ENCODE results near the gene ADAMTSL2.

Gene ADAMTSL2

DNA sequence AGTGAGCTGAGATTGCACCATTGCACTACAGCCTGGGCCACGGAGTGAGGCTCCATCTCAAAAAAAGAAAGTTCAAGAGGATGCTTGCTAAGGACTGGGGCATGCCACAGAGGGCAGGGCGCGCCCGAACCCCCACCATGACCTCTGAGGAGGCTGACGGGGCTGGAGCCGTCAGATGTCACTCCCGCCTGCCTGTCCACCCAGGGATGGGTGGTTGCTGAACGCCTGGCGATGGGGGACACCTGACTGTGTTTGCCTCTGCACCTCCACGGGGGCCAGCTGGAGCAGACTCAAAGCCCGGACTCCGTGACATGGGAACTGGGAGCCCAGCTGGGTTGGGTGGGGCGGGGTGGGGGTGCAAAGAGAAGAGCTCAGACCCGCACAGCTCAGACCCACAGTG is 31.9 kb downstream of the ADAMTSL2 start:
- no peaks in the 10 kb centered on the region for H3K36me3 ChIP-seq (ENCODE audit: control insufficient read depth, low read depth, low read length)
- H3K4me1 ChIP-seq (ENCODE audit: control insufficient read depth, low read depth, low read length) = no peaks in the 10 kb centered on the region
- H3K9me3 ChIP-seq (ENCODE audit: control insufficient read depth, low read depth, low read length) = no peaks in the 10 kb centered on the region
- H3K27ac ChIP-seq (ENCODE audit: low read length) = no peak overlapping the region
- H3K27me3 ChIP-seq (ENCODE audit: control insufficient read depth, insufficient read depth, low read length) = no peaks in the 10 kb centered on the region
- H3K4me3 ChIP-seq (ENCODE audit: low read length) = no peak overlapping the region
- no peak overlapping the region for H3K9ac ChIP-seq (ENCODE audit: low read length)

DNA sequence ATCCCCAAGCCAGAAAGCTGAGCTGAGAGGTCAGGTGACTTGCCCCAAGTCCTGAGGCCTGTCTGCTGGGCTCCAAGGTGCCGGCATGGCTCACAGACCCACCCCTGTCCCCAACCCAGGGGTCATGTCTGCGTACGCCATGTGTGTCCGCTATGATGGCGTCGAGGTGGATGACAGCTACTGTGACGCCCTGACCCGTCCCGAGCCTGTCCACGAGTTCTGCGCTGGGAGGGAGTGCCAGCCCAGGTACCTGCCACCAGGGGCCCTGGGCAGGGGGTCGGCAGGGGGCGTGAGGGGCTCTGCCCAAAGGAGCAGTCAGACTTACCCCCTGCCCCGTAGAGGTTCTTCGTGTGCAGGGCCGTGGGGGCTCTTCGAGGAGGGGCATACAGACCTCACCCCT is 32.3 kb downstream of the ADAMTSL2 start:
- Histone ChIP-seq H3K4me1 (ENCODE audit: control insufficient read depth, low read depth, low read length) (no peaks in the 10 kb centered on the region), H3K27me3 (ENCODE audit: control insufficient read depth, insufficient read depth, low read length) (no peaks in the 10 kb centered on the region), H3K4me3 (ENCODE audit: low read length) (no peak overlapping the region), H3K9me3 (ENCODE audit: control insufficient read depth, low read depth, low read length) (no peaks in the 10 kb centered on the region), H3K9ac (ENCODE audit: low read length) (no peak overlapping the region), H3K27ac (ENCODE audit: low read length) (no peak overlapping the region), H3K36me3 (ENCODE audit: control insufficient read depth, low read depth, low read length) (no peaks in the 10 kb centered on the region)

DNA sequence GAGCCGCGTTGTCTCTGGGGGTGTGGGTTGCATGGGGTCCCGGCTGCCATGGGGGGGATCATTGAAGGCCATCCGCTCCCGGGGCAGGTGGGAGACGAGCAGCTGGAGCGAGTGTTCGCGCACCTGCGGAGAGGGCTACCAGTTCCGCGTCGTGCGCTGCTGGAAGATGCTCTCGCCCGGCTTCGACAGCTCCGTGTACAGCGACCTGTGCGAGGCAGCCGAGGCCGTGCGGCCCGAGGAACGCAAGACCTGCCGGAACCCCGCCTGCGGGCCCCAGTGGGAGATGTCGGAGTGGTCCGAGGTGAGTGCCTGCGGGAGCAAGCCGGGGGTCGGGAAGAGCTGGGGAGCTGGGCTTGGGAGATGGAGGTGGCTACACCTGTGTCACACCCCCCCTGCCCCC is 33.7 kb downstream of the ADAMTSL2 start:
- H3K27me3 ChIP-seq (ENCODE audit: control insufficient read depth, insufficient read depth, low read length) = no peaks in the 10 kb centered on the region
- no peak overlapping the region for H3K27ac ChIP-seq (ENCODE audit: low read length)
- H3K4me3 ChIP-seq (ENCODE audit: low read length) = no peak overlapping the region
- H3K36me3 ChIP-seq (ENCODE audit: control insufficient read depth, low read depth, low read length) = no peaks in the 10 kb centered on the region
- no peaks in the 10 kb centered on the region for H3K4me1 ChIP-seq (ENCODE audit: control insufficient read depth, low read depth, low read length)
- H3K9me3 ChIP-seq (ENCODE audit: control insufficient read depth, low read depth, low read length) = no peaks in the 10 kb centered on the region
- H3K9ac ChIP-seq (ENCODE audit: low read length) = no peak overlapping the region

DNA sequence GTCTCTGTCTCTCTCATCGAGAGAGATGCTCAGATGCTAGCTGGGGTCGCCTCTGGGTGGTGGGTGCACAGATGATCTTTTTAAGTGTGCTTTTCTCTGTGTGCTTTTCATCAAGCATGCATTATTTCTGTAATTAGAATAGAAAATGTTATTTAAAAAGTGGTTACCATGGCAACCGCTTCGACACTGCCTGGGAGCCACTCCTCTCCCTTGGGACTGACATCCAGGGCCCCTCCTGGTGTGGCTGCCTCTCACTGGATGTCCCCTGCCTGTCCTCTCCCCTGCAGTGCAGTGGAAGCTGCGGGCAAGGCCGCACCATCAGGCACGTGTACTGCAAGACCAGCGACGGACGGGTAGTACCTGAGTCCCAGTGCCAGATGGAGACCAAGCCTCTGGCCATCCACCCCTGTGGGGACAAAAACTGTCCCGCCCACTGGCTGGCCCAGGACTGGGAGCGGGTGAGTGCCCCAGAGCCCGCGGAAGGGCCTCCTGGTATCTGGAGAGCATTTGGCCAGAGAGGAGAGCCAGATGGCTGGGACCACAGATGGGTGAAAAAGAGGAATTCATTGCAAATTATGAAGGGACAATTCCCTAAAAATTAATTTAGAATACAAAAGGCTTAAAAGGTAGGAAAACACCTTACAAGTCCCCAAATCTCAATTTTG is 34.7 kb downstream of the ADAMTSL2 start:
- H3K4me1 ChIP-seq (ENCODE audit: control insufficient read depth, low read depth, low read length) = no peaks in the 10 kb centered on the region
- H3K27ac ChIP-seq (ENCODE audit: low read length) = no peak overlapping the region
- no peaks in the 10 kb centered on the region for H3K27me3 ChIP-seq (ENCODE audit: control insufficient read depth, insufficient read depth, low read length)
- no peaks in the 10 kb centered on the region for H3K9me3 ChIP-seq (ENCODE audit: control insufficient read depth, low read depth, low read length)
- no peak overlapping the region for H3K9ac ChIP-seq (ENCODE audit: low read length)
- no peak overlapping the region for H3K4me3 ChIP-seq (ENCODE audit: low read length)
- H3K36me3 ChIP-seq (ENCODE audit: control insufficient read depth, low read depth, low read length) = no peaks in the 10 kb centered on the region

DNA sequence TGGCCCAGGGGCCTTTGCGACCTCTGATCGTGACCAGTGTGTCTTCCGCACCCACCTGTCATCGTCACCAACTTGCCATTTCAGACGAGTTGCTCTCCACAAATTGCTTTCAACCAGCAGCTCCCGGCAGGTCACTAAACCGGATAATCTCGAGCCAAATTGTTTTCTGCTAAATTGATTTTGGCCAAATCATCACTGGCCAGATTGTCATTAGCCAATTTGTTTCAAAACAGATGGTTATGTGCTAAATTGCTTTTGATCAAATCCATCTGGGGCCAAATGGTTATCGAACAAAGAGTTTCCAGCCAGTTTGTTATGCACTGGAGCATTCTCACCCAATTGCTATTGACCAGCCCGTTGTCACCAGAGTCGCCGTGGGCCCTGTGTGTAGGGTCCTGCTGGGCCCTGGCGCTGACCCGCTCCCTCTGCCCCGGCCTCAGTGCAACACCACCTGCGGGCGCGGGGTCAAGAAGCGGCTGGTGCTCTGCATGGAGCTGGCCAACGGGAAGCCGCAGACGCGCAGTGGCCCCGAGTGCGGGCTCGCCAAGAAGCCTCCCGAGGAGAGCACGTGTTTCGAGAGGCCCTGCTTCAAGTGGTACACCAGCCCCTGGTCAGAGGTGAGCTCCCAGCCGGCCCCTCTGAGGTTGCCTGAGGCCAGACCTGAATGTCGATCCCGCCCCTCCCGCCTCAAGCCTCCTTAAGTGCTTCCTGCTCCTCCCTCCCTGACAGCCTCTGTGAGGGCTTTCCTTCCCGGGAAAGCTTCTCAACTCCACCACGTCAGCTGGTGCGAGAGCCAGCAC is 35.6 kb downstream of the ADAMTSL2 start:
- Histone ChIP-seq H3K27me3 (ENCODE audit: control insufficient read depth, insufficient read depth, low read length) (no peaks in the 10 kb centered on the region), H3K36me3 (ENCODE audit: control insufficient read depth, low read depth, low read length) (no peaks in the 10 kb centered on the region), H3K27ac (ENCODE audit: low read length) (no peak overlapping the region), H3K4me3 (ENCODE audit: low read length) (no peak overlapping the region), H3K9ac (ENCODE audit: low read length) (no peak overlapping the region), H3K9me3 (ENCODE audit: control insufficient read depth, low read depth, low read length) (no peaks in the 10 kb centered on the region), H3K4me1 (ENCODE audit: control insufficient read depth, low read depth, low read length) (no peaks in the 10 kb centered on the region)

DNA sequence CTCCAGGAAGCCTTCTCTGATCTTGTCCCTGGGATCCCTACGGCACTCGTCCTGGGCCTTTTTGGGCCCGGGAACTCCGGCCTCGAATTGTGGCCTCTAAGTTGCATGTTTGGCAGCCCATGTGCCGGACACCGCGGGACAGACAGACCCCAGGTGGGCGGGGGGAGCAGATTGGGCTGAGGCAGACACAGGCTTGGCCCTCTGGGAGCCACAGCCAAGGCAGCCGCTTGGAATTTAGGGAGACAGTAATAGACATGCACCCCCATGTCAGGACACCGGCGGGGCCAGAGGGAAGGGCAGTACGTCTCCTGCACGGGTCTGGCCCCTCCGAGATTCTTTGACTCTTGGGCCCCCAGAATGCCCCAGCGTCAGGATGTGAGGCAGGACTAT is 36.2 kb downstream of the ADAMTSL2 start:
- Histone ChIP-seq H3K36me3 (ENCODE audit: control insufficient read depth, low read depth, low read length) (no peaks in the 10 kb centered on the region), H3K9me3 (ENCODE audit: control insufficient read depth, low read depth, low read length) (no peaks in the 10 kb centered on the region), H3K4me3 (ENCODE audit: low read length) (no peak overlapping the region), H3K9ac (ENCODE audit: low read length) (no peak overlapping the region), H3K27me3 (ENCODE audit: control insufficient read depth, insufficient read depth, low read length) (no peaks in the 10 kb centered on the region), H3K27ac (ENCODE audit: low read length) (no peak overlapping the region), H3K4me1 (ENCODE audit: control insufficient read depth, low read depth, low read length) (no peaks in the 10 kb centered on the region)

DNA sequence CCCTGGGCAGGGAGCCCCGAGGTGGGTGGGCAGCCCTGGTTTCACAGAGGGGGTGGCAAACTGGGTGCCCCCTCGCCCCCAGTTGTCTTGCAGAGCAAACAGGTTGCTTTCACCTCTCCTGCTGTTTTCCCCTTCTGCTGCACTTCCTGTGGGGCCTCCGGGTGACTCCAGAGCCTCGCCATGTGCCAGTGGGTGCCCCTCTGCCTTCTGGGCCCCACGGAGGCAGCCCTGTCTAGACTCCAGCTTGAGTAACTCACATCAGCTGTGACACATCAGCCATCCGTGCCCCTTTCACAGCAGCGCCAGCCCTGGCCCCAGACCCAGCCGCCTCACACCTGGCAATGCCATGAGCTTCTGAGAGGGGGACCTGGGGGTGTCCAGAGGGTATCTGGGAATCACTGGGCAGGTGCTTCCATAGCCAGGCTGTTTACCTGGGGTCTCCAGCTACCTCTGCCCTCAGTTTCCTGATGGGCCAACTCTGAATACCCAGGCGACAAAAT is 36.9 kb downstream of the ADAMTSL2 start:
- no peaks in the 10 kb centered on the region for H3K4me1 ChIP-seq (ENCODE audit: control insufficient read depth, low read depth, low read length)
- H3K4me3 ChIP-seq (ENCODE audit: low read length) = no peak overlapping the region
- H3K9me3 ChIP-seq (ENCODE audit: control insufficient read depth, low read depth, low read length) = no peaks in the 10 kb centered on the region
- H3K9ac ChIP-seq (ENCODE audit: low read length) = no peak overlapping the region
- H3K27me3 ChIP-seq (ENCODE audit: control insufficient read depth, insufficient read depth, low read length) = no peaks in the 10 kb centered on the region
- H3K27ac ChIP-seq (ENCODE audit: low read length) = no peak overlapping the region
- no peaks in the 10 kb centered on the region for H3K36me3 ChIP-seq (ENCODE audit: control insufficient read depth, low read depth, low read length)

DNA sequence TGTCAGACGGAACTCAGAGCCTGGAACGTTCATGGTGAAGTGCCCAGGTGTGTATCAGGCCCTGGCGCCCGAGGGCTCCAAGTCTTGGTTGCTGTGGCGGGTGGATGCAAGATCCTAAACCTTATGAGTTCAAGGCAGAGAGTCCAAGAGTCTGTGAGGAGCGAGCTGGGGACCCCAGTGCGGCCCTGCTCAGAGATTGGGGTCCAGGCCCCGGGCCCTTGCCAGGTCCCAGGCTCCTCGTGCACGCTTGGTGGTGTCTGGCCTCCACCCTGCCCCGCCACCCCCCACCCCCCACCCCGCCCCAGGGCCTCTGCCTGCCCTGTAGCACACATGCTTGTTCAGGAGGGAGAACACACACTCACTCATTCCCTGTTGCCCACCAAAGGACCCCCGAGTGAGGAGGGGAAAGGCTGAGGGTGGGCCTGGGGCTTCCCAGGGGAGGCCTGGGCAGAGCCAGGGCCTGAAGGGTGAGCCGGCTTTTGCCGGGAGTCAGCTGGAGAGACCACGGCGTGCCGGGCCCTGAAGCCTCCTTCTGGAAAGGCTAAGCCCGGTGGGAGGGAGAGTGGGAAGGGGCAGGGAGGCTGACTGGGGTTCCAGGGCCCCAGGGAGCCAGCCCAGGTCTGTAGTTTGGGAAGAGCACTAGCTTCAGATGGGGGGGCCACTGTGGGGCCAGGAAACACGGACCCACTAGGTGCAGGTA is 37.5 kb downstream of the ADAMTSL2 start:
- Histone ChIP-seq H3K27me3 (ENCODE audit: control insufficient read depth, insufficient read depth, low read length) (no peaks in the 10 kb centered on the region), H3K9me3 (ENCODE audit: control insufficient read depth, low read depth, low read length) (no peaks in the 10 kb centered on the region), H3K4me1 (ENCODE audit: control insufficient read depth, low read depth, low read length) (no peaks in the 10 kb centered on the region), H3K4me3 (ENCODE audit: low read length) (no peak overlapping the region), H3K27ac (ENCODE audit: low read length) (no peak overlapping the region), H3K36me3 (ENCODE audit: control insufficient read depth, low read depth, low read length) (no peaks in the 10 kb centered on the region), H3K9ac (ENCODE audit: low read length) (no peak overlapping the region)

DNA sequence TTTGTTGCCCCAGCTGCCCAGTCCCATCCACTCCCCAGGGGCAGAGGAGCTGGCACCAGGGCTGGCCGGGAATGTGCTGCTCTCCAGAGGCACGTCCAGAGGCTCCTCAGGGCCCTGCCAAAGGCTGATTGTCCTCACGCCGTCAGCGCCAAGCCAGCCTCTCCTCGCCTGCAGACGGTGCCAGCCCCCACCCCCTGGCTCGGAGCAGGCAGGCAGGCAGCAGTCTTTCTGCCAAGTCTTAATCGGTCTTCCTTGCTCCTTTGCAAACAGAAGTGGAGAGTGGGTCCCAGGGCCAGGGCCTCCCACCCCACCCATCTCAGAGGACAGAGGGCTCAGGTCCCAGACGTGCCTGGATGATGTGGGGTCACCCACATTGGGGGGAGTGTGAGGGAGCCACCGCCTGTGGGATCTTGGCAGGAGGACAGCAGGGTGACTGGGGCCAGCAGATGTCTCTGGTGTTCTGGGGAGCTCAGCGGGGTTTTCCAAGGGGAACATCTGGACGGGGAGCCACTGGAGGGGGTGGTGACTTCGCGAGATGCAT is 38.4 kb downstream of the ADAMTSL2 start:
- H3K27me3 ChIP-seq (ENCODE audit: control insufficient read depth, insufficient read depth, low read length) = no peaks in the 10 kb centered on the region

DNA sequence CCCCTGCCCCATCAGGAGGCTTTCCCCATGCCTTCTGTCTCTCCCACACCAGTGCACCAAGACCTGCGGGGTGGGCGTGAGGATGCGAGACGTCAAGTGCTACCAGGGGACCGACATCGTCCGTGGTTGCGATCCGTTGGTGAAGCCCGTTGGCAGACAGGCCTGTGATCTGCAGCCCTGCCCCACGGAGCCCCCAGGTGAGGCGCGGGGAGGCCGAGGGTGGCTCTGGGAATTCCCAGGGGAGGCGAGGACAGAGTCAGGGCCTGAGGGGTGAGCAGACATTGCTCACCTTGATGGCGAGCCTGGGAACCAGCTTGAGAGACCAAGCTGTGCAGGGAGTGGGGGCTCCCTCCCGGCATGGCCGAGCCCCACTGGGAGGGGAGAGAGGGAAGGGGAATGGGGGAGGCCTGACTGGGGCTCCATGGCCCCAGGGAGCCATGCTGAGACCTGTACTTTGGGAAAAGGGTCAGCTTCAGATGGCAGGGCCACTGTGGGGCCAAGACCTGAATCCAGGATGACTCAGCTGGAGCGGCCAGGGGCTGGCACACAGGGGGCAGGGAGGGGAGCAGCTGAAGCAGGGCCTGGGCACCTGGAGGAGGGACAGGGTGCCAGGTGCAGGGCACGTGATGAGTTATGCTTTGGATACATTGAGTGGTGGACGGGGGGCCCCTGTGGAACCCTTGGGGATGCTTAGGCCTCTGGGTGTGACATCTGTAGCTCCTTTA is 39.4 kb downstream of the ADAMTSL2 start:
- no peaks in the 10 kb centered on the region for H3K36me3 ChIP-seq (ENCODE audit: control insufficient read depth, low read depth, low read length)
- no peak overlapping the region for H3K9ac ChIP-seq (ENCODE audit: low read length)
- H3K4me3 ChIP-seq (ENCODE audit: low read length) = no peak overlapping the region
- no peaks in the 10 kb centered on the region for H3K9me3 ChIP-seq (ENCODE audit: control insufficient read depth, low read depth, low read length)
- no peaks in the 10 kb centered on the region for H3K4me1 ChIP-seq (ENCODE audit: control insufficient read depth, low read depth, low read length)
- no peak overlapping the region for H3K27ac ChIP-seq (ENCODE audit: low read length)
- no peaks in the 10 kb centered on the region for H3K27me3 ChIP-seq (ENCODE audit: control insufficient read depth, insufficient read depth, low read length)

More for the DNA sequence above, 38.4 kb downstream of the ADAMTSL2 start:
- Histone ChIP-seq H3K4me3 (ENCODE audit: low read length) (no peak overlapping the region), H3K9me3 (ENCODE audit: control insufficient read depth, low read depth, low read length) (no peaks in the 10 kb centered on the region), H3K4me1 (ENCODE audit: control insufficient read depth, low read depth, low read length) (no peaks in the 10 kb centered on the region), H3K36me3 (ENCODE audit: control insufficient read depth, low read depth, low read length) (no peaks in the 10 kb centered on the region), H3K9ac (ENCODE audit: low read length) (no peak overlapping the region), H3K27ac (ENCODE audit: low read length) (no peak overlapping the region)

DNA sequence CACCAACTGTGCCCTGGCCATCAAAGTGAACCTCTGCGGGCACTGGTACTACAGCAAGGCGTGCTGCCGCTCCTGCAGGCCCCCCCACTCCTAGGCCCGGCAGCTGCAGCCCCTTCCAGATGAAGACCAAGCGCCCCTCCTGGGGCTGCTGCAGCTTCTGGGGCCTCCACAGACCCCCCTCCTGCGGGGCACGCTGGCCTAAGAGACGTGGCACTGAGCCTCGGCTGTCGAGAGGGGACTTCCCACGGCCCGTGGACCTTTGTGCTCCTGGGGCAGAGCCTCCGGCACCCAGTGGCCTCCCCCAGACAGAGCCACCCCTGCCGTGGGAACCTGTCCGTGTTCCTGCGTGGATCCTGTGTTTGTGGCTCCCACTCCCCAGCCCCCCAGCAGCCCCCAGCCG is 40.3 kb downstream of the ADAMTSL2 start:
- H3K9me3 ChIP-seq (ENCODE audit: control insufficient read depth, low read depth, low read length) = no peaks in the 10 kb centered on the region
- no peaks in the 10 kb centered on the region for H3K36me3 ChIP-seq (ENCODE audit: control insufficient read depth, low read depth, low read length)
- H3K4me3 ChIP-seq (ENCODE audit: low read length) = no peak overlapping the region
- H3K27ac ChIP-seq (ENCODE audit: low read length) = no peak overlapping the region
- H3K9ac ChIP-seq (ENCODE audit: low read length) = no peak overlapping the region
- H3K27me3 ChIP-seq (ENCODE audit: control insufficient read depth, insufficient read depth, low read length) = no peaks in the 10 kb centered on the region
- H3K4me1 ChIP-seq (ENCODE audit: control insufficient read depth, low read depth, low read length) = no peaks in the 10 kb centered on the region
